ENCODE data around the gene LRBA.
A peak's percentile ranks its signal among the peaks of the same experiment; 100 is the strongest.
"Not testable (repeated sequence)": the region's sequence is repeated elsewhere in the genome, so short reads cannot be mapped to it uniquely, and the experiment has no call there.

LRBA gene

DNA sequence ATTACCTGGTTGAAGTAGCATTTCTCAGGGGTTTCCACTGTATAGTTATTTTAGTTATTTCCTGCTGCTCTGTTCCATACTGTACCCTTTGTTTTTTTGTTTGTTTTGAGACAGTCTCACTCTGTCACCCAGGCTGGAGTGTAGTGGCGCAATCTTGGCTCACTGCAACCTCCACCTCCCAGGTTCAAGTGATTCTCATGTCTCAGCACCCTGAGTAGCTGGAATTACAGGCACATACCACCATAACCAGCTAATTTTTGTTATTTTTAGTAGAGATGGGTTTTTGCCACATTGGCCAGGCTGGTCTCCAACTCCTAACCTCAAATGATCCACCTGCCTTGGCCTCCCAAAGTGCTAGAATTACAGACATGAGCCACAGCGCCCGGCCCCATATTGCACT, 457.3 kb downstream of the LRBA start:
- not testable (repeated sequence) for ATAC-seq

DNA sequence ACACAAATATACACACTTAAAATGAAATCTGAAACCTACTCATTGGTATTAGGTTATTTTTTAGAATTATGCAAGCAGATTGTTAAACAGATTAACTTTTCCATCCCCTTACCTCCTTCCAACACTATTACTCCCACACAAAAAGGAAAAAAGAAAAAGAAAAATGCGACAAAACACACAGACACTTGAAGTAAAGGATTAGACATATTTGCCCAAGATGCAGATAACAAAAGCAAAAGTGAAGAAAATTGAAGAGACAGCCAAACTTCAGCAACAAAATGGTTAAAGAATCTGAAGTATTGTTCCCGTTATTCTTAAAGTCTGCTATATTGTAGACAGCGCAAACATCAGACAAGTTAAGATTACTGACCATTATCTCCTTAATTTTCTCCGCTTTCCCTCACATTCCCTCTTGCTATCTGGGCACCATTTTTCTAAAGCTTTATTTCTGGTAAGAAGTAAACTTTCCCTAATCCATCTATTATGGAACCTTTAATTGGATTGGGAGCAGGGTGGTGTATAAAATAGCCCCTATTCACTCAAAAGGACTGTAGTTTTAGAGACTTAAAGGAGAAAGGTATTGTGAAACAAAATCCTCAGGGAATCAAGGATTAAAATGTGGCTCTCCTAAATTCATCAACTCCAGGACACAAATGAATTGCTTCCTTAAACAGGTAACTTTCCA, 467.8 kb downstream of the LRBA start:
- ATAC-seq: no peak

DNA sequence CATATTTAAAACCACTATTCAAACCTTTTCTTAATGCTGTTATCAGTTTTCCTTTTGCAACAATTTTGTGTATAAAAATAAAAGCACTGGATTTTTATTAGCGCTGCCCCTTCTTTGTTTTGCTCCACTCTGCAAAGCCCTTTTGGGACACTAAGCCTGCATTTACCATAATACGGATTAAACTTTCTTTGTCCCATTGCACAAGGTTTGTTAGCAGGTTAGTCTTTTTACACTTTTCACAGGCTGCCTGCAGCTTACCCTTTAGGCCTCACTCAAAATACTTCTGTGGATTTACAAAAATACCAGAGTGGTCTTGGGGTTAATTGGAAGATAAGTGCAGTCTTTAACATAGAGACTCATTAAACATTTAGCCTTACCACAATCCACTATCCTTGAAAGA, 468.8 kb downstream of the LRBA start:
- ATAC-seq: no peak

DNA sequence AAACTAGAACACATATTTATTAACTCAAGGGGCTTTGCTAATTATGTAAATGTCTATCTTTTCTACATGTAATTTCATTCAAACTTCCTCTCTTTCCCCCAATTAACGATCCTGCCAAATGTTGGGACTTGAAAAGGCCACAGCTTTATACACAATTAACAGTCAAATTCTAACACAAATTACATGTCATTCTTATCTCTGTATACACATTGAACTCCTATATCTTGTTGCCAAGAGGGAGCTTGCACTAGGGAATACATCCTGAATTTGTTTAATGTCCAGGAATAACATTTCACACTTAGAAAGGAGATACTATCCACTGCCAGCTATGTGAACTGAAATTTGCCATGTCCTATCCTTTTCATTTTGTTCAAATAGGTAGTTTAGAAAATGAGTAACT, 472.0 kb downstream of the LRBA start:
- no peak for ATAC-seq

DNA sequence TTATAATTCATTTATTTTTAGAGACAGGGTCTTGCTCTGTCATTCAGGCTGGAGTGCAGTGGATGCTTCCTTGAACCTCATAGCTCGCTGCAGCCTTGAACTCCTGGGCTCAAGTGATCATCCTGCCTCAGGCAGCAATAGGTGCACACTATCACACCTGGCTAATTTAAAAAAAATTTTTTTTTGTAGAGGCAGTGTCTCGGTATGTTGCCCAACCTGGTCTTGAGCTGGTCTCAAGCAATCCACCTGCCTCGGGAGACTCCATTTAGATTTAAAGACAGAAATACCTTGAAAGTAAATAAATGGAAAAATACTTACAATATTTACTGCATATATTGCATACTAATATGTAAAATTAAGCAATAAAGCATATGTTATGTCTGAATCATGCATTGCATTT, 473.4 kb downstream of the LRBA start:
- no peak for ATAC-seq

DNA sequence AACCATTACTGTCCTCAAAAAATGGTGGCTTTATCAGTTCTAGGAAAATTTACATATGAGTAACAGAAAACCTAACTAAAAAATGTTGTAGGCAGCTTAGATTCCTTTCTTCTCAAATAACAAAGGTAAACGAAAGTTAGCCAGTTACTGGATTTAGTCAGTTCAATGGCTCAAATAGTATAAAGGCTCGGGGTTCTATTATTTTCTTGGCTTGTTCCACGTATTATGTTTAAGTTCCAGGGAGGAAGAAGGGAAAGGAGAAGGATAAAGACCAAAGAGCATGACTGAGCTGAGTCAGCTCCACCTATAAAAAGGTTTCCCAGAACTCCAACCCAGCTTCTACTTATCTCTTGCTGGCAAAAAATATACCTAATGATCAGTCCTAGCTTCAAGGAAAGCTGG, 474.1 kb downstream of the LRBA start:
- no peak for ATAC-seq

DNA sequence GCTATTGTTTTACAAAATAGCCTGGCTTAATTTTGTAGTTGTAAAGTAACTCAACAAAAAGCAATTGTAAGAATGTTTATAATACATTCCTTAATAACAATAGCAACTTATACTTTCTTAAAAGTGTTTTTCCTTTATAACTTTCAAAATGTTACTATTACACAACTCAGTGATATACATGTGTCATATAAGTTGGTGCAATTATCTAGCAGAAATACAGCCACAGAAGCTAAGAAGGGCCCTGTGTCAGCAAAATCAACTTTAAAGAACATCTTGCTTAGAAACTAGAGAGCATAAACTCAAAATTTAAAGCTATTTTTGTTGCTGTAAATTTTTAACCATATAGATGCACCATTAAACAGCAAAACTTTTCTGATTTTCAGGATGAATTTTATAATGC, 474.5 kb downstream of the LRBA start:
- ATAC-seq: no peak

DNA sequence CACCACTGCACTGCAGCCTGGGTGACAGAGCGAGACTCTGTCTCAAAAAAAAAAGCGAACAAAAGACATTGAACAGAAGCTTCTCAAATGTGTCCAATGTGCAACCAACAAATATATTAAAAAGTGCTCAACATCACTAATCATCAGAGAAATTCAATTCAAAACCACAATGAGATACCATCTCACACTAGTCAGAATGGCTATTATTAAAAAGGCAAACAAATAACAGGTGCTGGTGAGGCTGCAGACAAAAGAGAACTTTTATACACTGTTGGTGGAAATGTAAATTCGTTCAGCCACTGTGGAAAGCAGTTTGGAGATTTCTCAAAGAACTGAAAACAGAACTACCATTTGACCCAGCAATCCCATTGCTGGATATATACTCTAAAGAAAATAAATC, 477.2 kb downstream of the LRBA start:
- not testable (repeated sequence) for ATAC-seq

DNA sequence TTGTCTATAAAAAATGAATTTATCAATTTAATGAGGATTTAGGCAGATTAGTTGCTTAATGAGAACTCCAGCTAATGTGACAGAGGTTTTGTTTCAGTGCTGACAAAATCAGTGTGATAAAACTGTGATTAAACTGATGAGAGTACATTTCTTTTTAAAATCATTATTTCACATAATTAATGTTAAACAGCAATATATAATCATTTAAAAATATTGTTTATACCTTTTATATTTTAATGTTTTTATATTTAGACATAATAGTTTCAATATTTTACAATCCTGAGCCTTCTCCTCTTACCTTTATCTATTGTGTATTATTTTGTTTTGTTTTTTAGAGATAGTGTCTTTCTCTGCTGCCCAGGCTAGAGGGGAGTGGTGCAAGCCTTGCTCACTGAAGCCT, 480.3 kb downstream of the LRBA start:
- no peak for ATAC-seq

DNA sequence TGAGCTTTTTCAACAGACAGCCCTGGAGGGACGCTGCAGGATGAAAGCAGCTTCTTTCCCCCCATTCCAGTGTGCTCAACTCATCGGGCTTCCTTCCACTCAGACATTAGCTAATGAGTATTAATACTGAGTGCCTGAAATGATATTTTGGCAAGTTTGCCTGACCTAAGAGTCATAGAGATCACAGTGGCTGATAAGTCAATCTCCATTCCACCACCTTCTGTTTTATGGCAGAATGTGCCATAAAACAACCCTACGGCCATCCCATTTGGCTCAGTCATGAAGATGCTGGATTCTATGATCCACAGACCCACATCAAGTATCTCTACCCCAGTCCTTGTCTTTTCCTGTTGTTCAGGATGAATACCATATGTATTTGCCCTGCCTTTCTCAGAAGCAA, 481.4 kb downstream of the LRBA start:
- ATAC-seq: no peak

DNA sequence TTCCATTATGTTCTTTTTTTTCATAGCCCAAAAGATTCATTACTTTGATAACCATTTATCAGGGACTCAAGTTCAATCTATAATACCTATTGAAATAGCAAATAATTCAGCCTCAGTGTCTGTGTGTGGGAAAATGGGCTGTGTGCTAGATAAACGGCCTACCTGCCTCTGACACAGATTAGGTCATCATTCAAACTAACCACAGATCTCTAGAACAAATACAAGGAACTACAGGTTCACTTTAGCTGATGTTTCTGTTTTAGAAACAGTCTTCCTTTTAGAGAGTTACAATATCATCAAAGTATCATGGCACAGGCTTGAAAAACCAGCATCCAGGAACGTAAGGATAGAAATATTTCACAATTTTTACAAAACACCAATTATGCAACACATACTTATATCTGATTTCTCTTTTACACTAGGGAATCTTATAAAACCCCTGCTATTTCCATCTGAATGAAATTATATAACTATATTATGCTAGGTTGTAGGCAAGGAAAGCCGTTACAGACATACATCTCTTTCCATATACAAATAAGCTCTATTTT, 489.7 kb downstream of the LRBA start:
- ATAC-seq: no peak

DNA sequence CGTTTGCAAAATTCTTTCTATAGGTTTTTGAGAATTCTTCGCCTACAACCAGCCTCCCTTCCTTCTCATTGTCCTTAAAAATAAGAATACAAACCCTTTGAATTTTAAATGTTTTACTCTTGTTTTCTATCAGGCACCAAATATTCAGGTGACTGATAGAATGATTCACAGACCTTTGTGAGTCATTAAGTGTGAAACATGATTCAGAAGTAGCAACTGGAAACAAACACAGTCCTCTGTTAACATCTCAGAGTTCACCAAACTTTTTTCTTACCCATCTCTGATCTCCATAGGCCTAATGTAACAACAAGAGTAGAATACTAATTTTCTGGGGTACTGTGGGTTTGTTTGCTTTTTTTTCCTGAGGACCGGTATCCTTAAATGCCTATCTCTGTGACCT, 496.5 kb downstream of the LRBA start:
- peak; percentile 97 to 99 for ATAC-seq

DNA sequence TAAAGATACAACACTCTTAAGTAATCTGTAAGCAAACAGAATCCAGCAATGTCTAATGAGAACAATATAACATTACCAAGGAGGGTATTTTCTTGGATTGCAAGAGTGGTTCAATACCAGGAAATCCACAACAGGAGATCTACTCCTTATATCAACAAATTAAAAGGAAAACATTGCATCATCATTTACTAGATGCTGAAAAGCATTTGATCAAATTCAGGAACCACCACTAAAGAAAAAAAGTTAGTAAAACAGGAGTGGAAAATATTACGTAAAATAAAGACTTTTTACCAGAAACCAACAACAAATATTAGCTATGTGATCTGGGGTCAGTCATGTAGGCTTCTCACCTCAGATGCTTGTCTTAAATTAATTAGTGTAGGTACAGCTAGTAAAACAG, 499.9 kb downstream of the LRBA start:
- no peak for ATAC-seq

DNA sequence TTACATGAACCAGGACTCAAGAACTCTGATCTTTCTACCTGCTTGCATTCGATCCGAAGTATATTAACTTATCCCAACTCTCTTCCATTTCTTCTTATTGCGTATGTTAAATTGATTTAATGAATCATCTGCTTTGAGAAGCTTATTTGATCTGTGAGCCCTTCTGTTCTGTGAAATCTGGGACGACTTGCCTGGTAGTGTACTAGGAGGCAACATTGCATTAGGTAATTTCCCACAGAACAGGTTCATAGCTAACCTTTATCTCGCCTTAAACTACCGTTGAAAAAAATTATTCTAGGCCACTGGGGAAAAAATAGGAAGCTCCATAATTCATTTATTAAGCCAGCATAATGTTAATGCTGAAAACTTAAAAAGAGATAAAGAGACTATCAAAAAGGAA, 500.4 kb downstream of the LRBA start:
- ATAC-seq: no peak

DNA sequence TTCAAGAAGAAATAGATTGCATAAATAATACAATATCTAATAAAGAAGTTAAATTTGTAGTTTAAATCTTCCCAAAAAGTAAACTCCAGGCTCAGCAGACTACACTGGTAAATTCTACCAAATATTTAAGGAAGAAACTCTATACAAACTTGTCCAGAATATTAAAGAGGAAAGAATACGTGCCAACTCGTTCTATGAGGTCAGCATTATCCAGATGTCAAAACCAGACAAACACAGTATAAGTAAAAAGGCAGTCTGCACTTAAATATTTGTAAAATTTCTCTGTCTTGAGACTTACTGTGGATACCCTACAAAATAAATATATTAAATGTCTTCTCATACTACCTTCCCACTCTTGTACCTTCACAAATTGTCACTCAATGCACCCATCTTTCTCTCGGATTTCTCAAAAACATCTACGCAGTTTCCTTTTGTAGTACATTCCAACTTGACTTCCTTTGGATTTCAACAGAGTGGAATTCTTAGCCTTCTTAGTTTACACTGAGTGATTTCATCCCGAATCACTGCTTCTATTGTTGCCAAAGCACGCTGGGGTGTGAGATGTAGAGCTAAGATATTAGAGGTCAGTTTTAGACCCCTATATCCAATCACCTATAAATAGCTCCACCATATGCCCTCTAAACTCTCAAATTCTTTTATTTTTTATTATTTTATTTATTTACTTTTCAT, 504.8 kb downstream of the LRBA start:
- no peak for ATAC-seq

DNA sequence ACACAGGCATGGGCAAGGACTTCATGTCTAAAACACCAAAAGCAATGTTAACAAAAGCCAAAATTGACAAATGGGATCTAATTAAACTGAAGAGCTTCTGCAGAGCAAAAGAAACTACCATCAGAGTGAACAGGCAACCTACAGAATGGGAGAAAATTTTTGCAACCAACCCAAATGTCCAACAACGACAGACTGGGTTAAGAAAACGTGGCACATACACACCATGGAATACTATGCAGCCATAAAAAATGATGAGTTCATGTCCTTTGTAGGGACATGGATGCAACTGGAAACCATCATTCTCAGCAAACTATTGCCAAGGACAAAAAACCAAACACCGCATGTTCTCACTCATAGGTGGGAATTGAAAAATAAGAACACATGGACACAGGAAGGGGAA, 507.4 kb downstream of the LRBA start:
- not testable (repeated sequence) for ATAC-seq

DNA sequence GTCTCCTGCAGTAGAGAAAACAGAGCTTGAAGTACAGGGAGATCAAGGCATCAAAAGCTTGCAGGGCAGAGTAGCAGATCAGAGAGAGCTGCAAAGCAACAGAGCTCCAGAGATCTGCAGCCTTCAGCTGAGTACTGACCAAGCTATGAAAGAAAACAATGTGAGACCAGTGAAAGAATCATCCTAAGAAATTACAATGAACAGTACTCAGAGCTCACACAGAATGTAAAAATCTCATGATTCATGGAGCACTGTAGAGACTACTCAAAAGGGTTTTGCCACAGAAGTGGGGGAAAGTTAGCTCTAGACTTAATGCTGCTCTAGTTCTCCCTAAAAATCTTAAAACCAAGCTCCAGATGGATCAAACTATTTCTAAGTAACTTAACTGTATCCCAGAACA, 513.1 kb downstream of the LRBA start:
- no peak for ATAC-seq

DNA sequence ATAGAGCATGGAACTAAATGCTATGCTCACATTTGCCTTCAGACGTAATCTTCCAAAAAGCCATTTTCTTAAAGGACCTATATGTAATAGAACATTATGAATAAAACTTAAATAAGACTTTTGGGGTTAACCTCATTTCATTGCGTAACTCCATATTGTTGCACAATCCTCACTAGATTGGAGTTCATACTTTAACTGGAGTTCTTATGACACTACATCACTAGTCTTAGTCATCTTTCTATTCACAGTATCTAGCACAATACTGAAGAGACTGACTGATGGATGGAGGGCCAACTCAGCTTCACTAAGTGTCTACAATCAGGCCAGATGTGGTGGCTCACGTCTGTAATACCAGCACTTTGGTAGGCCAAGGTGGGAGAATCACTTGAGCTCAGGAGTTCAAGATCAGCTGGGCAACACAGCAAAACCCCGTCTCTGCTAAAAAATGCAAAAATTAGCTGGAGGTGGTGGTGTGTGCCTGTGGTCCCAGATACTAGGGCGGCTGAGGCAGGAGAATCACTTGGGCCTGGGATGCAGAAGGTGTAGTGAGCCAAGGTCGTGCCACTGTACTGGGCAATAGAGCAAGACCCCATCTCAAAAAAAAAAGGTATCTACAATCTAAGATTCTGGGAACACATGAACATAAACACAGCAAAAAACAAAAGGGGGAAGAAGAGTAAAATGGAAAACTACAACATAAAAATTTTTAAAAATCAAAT, 513.9 kb downstream of the LRBA start:
- ATAC-seq: peak in 1 of 2 donors; percentile 41

DNA sequence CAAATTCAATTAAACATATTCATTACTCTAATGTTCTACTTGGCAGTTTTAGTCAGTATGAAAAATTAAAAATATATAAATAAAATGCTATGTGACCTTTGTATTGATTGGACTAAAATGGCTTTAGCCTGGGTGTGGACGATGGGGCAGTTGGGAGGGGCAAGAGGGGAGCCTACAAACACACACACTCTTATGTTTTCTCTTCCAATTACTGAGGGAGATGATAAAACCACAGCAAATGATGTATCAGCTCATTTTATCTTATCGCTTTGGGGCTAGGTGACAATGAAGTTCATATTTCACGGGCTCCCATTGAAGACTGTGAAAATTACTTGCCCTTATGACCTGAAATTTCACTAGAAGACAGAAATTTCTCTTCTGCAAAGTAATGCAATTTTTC, 517.5 kb downstream of the LRBA start:
- ATAC-seq: no peak

DNA sequence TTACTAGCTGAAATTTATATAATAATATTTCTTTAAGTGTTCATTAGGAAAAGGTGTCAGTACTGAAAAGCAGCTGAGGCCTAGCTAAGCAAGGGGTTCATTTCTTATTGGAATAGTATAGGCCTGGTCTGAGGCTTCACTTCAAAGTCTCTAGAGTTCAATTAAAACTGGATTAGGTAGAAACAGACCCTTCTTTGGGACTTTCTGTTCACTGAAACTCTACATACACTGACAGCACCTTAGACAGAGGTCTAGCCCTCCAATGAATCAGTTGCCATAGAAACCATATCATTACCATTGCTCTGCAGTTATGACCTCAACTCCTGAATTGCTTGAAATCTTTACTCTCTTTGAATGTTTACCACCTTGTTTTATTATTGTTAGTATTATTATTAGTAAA, 519.5 kb downstream of the LRBA start:
- no peak for ATAC-seq

DNA sequence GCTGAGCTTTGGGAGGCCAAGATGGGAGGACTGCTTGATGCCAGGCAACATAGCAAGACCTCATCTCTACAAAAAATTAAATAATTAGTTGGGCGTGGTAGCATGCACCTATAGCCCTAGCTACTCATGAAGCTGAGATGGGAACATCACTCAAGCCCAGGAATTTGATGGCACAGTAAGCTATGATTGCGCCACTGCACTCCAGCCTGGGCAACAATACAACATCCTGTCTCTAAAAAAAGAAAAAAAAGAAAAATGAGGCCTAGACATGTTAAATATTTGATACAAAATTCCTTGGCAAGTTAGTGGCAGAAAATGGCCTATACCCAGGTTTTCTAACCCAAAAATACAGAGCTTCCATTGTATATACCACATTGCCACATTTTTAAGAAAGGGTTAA, 521.2 kb downstream of the LRBA start:
- no peak for ATAC-seq

DNA sequence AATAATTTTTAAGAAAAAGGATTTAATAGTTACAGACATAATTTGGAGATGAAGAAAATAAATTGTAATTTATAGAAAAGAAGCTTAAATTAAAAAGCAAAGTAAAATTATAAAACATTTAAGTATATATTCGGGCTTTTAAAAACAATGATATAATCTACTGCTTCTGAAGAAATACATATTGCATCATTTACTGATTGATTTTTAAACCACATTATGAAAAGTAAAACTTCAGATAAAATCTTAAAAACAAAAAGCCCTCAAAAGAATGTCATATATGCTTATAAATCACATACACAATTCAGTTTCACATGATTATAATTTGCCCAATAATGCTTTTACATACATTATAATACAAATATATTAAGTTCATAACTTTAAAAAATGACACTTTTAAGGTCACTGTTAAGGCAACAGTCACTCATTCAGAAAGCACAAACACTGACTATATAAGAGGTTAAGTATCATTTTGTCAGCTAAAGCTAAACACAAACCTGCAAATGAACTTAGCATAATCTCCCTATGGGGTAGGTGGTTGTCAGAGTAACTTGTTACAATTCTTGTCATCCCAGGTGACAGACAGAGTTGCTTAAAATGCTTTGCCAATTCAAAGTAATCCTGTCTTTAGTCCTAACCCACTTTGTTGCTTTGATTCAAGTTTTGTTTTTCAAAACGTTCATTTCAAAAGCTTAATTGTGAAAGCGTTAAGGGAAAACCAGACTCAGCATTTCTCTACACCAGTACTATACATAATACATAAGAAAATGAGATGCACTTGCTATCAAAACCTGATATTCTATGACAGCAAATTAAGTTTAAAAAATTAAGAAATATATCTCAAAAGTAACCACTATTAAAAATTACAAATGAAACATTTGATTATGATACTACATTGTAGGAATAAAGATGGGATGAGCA, 523.7 kb downstream of the LRBA start:
- peak in 1 of 2 donors; percentile 27 for ATAC-seq

DNA sequence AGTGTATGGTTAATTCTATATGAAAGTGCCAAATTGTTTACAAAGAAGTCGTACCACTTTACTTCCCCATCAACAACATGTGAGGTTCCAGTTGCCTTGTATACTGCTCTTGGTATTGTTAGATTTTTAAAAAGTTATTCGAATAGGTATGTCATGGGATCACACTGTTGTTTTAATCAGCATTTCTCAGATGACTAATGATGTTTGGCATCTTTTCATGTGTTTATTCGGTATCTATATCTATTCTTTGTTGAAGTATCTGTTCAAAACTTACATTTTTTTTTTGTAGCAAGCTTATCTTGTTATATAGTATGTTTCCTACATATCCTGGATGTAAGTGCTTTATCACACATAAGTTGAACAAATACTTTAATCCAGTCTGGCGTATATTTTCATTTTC, 532.5 kb downstream of the LRBA start:
- no peak for ATAC-seq

All from activated CD4-positive, CD25-positive, alpha-beta regulatory T cell treated with anti-CD3 and anti-CD28 coated beads, Interleukin-2, amount 50 U/mL, for 24 hours (primary cell).